HG03575 (cell line): ENCODE measurements around the gene OR2W1.

Experiments used
- ATAC-seq: cut with Tn5 transposase; IDR thresholded peaks from one replicate; pipeline ENCODE4 v1.9.1; 2021; ENCODE audit not compliant: unreplicated experiment, insufficient number of reproducible peaks, low FRiP score; ENCODE audit errors: extremely low read depth

Gene OR2W1

DNA sequence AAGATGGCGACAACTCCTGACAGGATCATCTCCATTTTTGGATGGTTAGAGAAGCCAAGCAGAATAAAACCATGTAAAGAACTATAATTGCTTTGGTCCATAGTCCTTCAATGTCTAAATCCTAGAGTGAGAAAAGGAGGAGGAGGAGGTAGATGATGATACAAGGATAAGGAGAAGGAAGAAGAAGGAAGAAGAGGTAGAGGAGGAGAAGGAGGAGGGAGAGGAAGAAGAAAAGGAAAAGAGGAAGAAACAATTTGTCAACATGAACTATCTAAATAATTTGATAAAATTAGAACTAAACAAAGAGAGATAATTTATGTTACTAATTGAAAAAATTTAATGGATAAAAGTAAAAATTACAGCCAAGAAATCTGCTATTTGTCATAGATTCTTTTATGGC is at the start of gene OR2W1:
TSS of gene OR2W1 (minus strand) at position 101 of the 400 bp plus-strand sequence. CDS start at position 101, 0 bp downstream.
- no peak for ATAC-seq

- ATAC-seq, result no peak
Observed at GRCh38 chr6:29092957-29093356, 48.0 kb upstream of the OR2W1 start.

DNA sequence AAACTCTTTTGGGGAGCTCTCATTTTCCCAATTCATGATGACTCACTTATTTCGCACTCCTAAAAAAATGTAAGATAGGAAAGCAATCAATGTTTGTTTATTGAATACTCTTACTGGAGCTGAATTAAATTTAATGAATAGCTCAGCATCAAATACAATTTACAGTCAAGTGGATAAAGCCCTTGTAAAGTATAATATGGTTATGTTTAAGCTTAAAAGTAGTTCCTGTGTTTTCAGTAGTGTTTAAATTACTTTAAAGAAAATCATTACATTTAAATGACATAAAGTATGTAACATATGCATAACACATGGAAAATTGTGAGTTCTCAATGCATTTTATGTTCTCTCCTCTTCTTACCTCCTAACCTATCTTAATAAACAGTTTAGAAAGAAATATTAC is 42.2 kb upstream of the OR2W1 start, which contains the start of gene OR2B3:
TSS of gene OR2B3 (minus strand) at position 101 of the 400 bp plus-strand sequence. CDS start at position 36, 65 bp downstream.
- ATAC-seq, result no peak

DNA sequence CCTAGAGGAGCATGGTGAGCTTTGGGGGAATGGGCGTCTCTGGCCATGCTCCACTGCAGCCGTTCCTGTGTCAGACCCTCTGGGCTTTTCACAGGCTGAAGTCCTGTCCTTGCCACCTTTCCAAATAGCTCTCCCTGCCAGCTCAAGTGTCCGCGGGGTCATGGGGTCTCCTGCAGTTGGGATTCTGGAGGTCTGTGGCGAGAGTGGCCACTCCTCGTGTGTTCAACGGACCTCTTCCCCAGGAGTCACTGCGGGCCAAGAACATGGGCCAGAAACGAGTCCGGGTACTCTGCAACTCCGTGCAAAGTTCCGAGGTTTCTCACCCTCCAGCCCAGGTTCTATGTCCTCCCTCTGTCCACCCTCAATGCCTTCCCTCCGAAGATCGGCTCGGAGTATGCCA is 37.5 kb upstream of the OR2W1 start:
- ATAC-seq, result no peak

DNA sequence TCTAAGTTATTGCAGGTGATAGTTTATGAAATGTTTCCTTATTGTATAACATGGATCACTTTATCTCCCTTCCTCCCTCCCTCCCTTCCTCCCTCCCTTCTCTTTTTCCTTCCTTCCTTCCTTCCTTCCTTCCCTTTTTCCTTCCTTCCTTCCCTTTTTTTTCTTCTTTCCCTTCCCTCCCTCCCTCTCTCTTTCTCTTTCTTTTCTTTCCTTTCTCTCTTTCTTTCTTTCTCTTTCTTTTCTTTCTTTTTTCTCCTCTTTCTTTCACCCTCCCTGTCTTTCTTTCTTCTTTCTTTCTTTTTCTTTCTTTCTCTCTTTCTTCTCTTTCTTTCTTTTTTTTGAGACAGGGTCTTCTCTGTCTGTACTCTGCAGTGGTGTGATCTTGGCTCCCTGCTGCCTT is 36.3 kb upstream of the OR2W1 start:
- ATAC-seq, result no peak

GRCh38 chr6:29079203-29079602 is 34.2 kb upstream of the OR2W1 start:
- ATAC-seq, result no peak

DNA sequence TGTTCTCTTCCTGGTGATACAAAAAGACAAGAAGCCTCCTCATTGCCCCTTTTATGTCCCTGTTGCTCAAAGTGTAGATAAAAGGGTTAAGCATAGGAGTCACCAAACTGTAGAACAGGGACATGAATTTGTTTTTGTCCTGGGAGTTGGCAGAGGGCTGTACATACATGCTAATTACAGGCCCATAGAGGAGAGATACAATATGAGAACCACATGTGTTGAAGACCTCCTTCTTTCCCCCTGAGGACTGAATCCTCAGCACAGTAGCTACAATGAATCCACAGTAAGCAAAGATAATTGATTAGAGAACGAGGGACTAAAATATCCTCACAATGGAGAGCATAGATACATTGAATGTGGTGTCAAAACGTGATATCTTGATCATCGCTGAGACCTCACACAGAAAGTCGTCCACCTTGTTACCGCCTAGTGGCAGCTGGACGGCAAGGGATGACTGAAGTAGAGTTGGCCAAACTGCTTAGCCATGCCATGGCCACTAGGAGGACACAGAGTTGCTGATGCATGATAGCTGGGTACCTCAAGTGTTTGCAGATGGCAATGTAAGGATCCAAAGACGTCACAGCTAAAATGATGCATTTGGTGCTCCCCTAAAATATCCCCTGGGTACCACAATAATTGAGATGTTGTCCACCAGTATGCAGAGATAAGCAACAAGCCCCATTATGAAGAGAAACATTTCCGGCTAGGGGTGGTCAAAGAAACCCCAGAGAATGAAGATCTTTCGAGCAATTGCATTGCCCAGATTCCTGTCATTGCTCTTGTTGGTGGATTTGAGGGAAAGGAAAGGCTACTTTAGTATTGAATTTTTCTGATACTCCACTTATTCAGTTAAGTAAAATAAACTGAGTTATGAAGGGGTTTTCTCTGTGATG is 27.1 kb upstream of the OR2W1 start:
- ATAC-seq, result no peak

- no peak for ATAC-seq
Observed at GRCh38 chr6:29051680-29052079, 6.7 kb upstream of the OR2W1 start.

DNA sequence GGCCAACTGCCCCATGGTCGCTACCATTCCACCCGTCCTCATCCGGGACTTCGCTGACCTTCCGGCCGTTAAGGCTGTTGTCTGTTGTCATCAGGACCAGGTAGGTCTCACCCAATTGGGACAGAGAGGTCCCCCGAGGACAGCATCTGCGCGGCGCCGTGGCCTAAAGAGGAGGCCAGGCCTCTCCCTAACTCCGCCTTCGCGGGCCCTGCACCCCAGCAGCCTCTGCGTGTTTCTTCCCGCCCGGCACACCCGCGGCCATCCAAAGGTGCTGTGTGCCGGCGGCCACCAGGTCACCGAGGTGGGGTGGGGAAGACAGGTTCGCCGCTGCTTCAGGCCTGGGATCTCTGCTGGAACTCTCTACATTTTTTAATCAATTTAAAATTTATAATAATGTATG is 9.0 kb downstream of the OR2W1 start:
- ATAC-seq, result no peak

DNA sequence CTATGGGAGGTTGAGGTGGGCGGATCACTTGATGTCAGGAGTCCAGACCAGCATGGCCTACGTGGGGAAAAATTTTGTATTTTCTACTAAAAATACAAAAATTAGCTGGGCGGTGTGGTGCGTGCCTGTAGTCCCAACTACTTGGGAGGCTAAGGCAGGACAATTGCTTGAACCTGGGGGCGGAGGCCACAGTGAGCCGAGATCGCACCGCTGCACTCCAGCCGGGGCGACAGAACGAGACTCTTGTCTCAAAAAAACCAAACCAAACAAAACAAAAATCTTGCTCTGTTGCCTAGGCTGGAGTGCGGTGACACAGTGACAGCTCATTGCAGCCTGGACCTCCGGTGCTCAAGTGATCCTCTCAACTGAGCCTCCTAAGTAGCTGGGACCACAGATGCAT is 16.2 kb downstream of the OR2W1 start:
- no peak for ATAC-seq

DNA sequence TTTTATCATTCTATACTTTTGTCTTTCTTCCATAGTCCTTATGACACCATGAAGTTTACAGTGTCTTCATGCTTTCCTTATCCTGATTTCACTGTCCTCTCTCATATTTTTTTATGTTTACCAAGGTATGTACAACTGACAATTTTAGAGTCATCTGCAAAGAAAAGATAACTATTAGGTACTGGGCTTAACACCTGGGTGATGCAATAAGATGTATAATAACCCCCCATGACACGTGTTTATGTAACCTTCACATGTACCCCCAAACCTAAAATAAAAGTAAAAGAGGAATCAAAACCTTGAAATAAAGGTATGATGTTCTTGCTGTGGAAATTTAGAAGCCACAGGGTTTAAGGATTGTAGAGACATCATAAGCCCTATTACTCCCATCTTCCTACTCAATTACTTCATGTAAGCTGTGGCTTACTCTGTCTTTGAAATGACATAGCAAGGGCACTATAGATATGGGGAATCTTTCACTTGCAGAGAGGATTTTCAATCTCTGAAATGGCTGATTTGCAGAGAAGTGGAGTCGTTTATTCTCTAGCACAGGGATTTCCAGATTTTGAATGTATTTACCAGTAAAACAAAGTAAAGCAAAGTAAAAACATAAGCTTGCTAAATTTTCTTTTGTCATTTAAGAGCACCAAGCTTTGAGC is 18.9 kb downstream of the OR2W1 start:
- no peak for ATAC-seq

DNA sequence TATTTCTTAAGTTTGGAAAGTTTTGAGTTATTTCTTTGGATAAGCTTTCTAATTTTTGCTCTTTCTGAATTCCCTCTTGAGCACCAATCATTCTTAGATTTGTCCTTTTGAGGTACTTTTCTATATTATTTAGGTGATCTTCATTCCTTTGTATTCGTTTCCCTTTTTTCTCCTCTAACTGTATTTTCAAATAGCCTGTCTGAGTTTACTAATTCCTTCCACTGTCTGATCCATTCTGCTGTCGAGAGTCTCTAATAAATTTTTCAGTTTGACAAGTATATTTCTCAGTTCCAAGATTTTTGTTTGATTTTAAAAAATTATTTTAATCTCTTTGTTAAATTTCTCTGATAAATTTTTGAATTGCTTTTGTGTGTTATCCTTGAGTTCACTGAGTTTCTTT is 23.5 kb downstream of the OR2W1 start:
- ATAC-seq, result no peak

- ATAC-seq, result no peak
Observed at GRCh38 chr6:29019629-29020028, 25.3 kb downstream of the OR2W1 start.

GRCh38 chr6:29017428-29017802 is 27.6 kb downstream of the OR2W1 start:
- ATAC-seq, result no peak

DNA sequence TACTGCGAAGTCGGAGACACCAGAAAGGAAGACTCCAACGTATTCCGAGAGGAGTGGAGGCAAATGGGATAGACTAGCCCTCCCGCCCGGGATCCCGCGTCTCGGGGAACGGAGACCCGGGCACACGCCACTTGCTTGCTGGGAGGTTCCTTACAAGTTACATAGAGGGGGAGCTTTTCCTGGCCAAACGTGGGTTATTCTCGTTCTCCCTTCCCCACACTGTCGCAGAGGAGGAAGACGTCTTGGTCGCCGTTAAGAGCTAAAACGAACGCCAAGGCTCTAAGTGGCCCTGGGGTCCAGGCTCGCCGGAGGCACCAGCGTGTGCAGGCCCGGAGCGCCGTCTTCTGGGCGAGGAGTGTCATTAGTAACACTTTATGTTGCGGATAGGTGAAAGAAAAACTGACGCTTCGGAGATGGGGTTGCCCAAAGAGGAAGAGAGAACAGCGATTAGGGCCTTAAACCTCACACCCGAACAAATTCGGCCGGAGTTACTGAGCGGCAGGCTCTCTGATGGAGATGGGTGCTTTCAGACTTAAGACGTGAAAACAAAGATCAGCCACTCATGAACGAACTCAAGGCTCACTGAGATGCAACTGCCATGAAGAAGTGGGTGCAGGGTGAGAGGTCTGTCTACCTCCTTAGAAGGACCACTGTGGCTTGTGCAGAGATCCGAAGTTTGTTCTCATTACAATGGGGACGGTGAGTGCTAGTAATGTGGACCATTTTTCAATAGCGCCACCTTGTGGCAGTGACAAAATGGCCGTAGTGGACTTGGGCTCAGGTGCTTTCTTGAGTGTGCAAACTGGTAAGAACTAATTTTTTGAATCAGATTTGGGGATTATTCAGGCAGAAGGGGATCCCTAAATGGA is 28.2 kb downstream of the OR2W1 start:
- no peak for ATAC-seq

DNA sequence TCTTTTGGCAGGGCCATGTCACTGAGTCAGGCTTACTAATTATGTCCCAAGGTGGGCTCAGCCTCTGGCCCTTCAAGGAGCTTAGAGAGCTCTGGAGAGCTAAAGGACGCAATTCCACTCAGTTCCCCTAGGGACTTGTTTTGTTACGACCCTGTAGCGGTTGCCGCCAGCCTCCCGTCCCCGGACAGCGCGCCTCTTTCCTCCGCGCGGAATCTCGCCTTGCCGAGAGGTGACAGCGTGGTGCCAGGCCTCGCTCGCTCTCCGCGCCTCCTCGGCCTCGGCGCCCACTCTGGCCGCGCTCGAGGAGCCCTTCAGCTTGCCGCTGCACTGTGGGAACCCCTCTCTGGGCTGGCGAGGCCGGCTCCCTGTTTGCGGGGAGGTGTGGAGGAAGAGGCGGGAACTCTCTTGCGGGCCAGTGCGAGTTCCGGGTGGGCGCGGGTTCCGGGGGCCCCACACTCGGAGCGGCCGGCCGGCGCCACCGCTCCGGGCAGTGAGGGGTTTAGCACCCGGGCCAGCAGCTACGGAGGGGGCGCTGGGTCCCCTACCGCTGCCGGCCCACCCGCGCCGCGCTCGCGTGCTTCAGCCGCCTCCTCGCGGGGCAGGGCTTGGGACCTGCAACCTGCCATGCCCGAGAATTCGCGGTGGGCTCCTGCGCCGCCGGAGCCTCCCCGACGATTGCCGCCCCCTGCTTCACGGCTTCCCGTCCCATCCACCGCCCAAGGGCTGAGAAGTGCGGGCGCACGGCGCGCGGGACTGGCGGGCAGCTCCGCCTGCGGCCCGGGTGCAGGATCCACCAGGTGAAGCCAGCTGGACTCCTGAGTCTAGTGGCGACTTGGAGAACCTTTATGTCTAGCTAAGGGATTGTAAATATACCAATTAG is 30.0 kb downstream of the OR2W1 start:
- no peak for ATAC-seq

GRCh38 chr6:29011276-29011734 is 33.7 kb downstream of the OR2W1 start:
- ATAC-seq, result no peak

GRCh38 chr6:29009358-29009757 is 35.6 kb downstream of the OR2W1 start:
- ATAC-seq, result no peak
